ENCODE data around the gene GMDS.

The GMDS gene

GRCh38 chr6:1885576-1886011 is 359.8 kb downstream of the GMDS start:
- TF ChIP-seq, protein P1, sequence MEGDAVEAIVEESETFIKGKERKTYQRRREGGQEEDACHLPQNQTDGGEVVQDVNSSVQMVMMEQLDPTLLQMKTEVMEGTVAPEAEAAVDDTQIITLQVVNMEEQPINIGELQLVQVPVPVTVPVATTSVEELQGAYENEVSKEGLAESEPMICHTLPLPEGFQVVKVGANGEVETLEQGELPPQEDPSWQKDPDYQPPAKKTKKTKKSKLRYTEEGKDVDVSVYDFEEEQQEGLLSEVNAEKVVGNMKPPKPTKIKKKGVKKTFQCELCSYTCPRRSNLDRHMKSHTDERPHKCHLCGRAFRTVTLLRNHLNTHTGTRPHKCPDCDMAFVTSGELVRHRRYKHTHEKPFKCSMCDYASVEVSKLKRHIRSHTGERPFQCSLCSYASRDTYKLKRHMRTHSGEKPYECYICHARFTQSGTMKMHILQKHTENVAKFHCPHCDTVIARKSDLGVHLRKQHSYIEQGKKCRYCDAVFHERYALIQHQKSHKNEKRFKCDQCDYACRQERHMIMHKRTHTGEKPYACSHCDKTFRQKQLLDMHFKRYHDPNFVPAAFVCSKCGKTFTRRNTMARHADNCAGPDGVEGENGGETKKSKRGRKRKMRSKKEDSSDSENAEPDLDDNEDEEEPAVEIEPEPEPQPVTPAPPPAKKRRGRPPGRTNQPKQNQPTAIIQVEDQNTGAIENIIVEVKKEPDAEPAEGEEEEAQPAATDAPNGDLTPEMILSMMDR (IDR thresholded peaks at IDR 0.05; ENCODE audit: extremely low read depth, missing control alignments) = no peak
- DNase-seq (ENCODE audit: low spot score) = no peak

- TF ChIP-seq, protein P1 (IDR thresholded peaks at IDR 0.05; ENCODE audit: extremely low read depth, missing control alignments) = no peak
- DNase-seq (ENCODE audit: low spot score) = no peak
Measured at GRCh38 chr6:1884313-1884712, 361.1 kb downstream of the GMDS start.

- TF ChIP-seq, protein P1 (IDR thresholded peaks at IDR 0.05; ENCODE audit: extremely low read depth, missing control alignments) = no peak
- DNase-seq (ENCODE audit: low spot score) = no peak
Measured at GRCh38 chr6:1878330-1878729, 367.1 kb downstream of the GMDS start.

DNA sequence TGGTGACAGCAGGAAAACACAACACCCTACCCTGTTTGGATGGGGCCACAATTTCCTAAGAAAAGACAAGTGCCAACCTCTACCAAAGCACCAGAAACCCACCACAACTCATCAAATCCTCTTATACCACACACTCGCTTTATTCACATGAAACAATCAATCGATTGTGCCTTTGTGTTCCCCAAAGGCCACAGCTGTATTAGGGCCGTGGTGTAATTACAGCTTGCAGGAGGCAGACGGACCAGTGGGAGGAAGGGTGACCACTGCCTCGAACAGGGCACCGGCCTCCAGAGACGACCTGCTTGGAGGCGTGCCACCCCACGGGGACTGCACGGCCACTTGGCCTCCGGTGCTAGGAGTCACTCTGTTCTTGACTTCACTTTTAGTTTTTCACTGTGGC is 371.6 kb downstream of the GMDS start:
- DNase-seq (ENCODE audit: low spot score) = no peak
- TF ChIP-seq, protein P1 (IDR thresholded peaks at IDR 0.05; ENCODE audit: extremely low read depth, missing control alignments) = no peak

DNA sequence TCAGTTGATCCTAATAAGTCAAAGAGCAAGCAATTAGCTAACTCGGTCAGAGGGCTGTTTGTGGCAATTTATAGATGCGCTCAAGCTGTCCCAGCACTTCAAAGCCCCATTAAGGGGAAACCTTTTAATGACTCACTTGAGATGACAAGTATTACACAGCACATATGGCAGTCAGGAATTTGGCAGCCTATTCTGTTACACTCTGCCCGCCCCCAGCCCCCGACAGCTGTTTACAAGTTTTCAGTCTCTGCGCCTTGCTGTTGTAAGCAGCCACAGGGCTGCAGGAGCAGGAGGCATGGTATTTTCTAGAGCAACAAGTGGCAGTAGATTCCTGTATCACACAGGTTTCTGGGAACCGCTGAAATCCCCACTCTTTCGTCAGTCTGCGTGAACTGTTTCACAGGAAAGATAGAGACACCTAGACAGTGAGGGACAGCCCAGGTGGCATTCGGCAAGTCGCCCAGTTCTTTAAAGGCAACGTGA is 372.7 kb downstream of the GMDS start:
- DNase-seq (ENCODE audit: low spot score) = no peak

GRCh38 chr6:1871724-1872315 is 373.6 kb downstream of the GMDS start:
- no peak for DNase-seq (ENCODE audit: low spot score)
- TF ChIP-seq, protein P1 (IDR thresholded peaks at IDR 0.05; ENCODE audit: extremely low read depth, missing control alignments) = no peak

More for the DNA sequence above, 372.7 kb downstream of the GMDS start:
- TF ChIP-seq, protein P1 (IDR thresholded peaks at IDR 0.05; ENCODE audit: extremely low read depth, missing control alignments) = no peak

- DNase-seq (ENCODE audit: low spot score) = no peak
- TF ChIP-seq, protein P1 (IDR thresholded peaks at IDR 0.05; ENCODE audit: extremely low read depth, missing control alignments) = no peak
Measured at GRCh38 chr6:1870932-1871331, 374.5 kb downstream of the GMDS start.

Data from GM20000 (cell line).